Right lobe of liver (tissue), 6 donors: ENCODE measurements around the gene HOXD8. TPM values are rescaled to one million over a fixed set of nuclear protein-coding genes. Genes with fewer than 3 reads are reported as not detected.
A peak's percentile ranks its signal among the peaks of the same experiment; 100 is the strongest.

Source experiments
- ATAC-seq, 4 donors: fragments of 200-7000 bp; cut with Tn5 transposase; one replicate each; pipeline ENCODE4 v1.9.1; 2020; ENCODE audit warnings: mild to moderate bottlenecking in 4 of 4, moderate library complexity in 4 of 4
- DNase-seq, 3 donors: peaks; one replicate each; pipeline ENCODE4 v3.0.0-alpha.2; 2020
- H3K27ac ChIP-seq, 3 donors: fragments of 200-600 bp; one replicate each; pipeline ENCODE4 v1.8.0; 2022
- H3K27me3 ChIP-seq, 2 donors: fragments of 200-600 bp; one replicate each; pipeline ENCODE4 v1.8.0; 2022
- H3K36me3 ChIP-seq, 4 donors: fragments of 200-600 bp; sonication (generic) in 1 of 4; one replicate each; pipeline versions ENCODE4 v1.5.1 to v1.8.0; 2017 to 2022; ENCODE audit warnings: control low read depth in 1 of 4
- H3K4me1 ChIP-seq, 4 donors: fragments of 200-600 bp; sonication (generic) in 1 of 4; one replicate each; pipeline versions ENCODE4 v1.5.1 to v1.8.0; 2017 to 2022; ENCODE audit warnings: control low read depth in 1 of 4
- H3K4me3 ChIP-seq, 3 donors: fragments of 200-600 bp; one replicate each; pipeline ENCODE4 v1.8.0; 2022
- H3K9me3 ChIP-seq, 4 donors: fragments of 200-600 bp; sonication (generic) in 1 of 4; one replicate each; pipeline versions ENCODE4 v1.5.1 to v1.8.0; 2017 to 2022; ENCODE audit warnings: control low read depth in 1 of 4
- POLR2A ChIP-seq: fragments of 450-650 bp; IDR thresholded peaks from one replicate; pipeline ENCODE4 v1.6.1; 2017; ENCODE audit warnings: antibody characterized with exemption, mild to moderate bottlenecking
- WGBS: methylation state at CpG from one replicate; pipeline ENCODE4 v1.1.6; 2018; ENCODE audit warnings: low coverage, low lambda C conversion rate; ENCODE audit not compliant: insufficient coverage; ENCODE audit errors: missing lambda C conversion rate; 5-methylcytosine and 5-hydroxymethylcytosine counted together
- intact Hi-C, 2 donors: fragments of 100-400 bp; cut with DNase I; formaldehyde crosslinking; loops; one replicate each; pipeline versions ENCODE4 v1.11.2 to v1.14.1; 2022
- total RNA-seq, 6 experiments: library from RNA; depleted of rRNA in 2 of 6; stranded (reverse); fragments of >200 nt in 2 of 6; fragmentation: NEBNext Ultra II Directional in 3 of 6; extraction: Animal tissue kit (Norgen Biotek cat#: 25700) in 3 of 6; gene quantifications; one replicate each; pipeline versions ENCODE4 v1.1.0 to v1.2.4, GENCODE V29; 2016 to 2023
- TF ChIP-seq, protein P1 (sequence below), 4 donors: fragments of 200-600 bp in 3 of 4; fragments of 450-650 bp in 1 of 4; IDR thresholded peaks; one replicate each; pipeline versions ENCODE4 v1.5.1 to v1.8.0; 2016 to 2022; ENCODE audit warnings: antibody characterized with exemption in 4 of 4, mild to moderate bottlenecking in 2 of 4
- donor health status: DM: no; HTN: yes; CAD: no.
- donor health status: DM: no; HTN: no; CAD: no.
- donor health status: DM: no; HTN: no; CAD: no.
- donor health status: DM: no; HTN: yes; CAD: no.
- donor health status: DM: no; HTN: yes; CAD: no.

HOXD8 gene
- total RNA-seq, 6 experiments from 2014 or later: 0.74 TPM; not detected in 5

DNA sequence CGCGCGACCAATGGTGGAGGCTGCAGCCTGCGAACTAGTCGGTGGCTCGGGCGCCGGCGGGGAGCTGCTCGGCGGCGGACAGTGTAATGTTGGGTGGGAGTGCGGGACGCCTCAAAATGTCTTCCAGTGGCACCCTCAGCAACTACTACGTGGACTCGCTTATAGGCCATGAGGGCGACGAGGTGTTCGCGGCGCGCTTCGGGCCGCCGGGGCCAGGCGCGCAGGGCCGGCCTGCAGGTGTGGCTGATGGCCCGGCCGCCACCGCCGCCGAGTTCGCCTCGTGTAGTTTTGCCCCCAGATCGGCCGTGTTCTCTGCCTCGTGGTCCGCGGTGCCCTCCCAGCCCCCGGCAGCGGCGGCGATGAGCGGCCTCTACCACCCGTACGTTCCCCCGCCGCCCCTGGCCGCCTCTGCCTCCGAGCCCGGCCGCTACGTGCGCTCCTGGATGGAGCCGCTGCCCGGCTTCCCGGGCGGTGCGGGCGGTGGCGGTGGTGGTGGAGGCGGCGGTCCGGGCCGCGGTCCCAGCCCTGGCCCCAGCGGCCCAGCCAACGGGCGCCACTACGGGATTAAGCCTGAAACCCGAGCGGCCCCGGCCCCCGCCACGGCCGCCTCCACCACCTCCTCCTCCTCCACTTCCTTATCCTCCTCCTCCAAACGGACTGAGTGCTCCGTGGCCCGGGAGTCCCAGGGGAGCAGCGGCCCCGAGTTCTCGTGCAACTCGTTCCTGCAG, 6.7 kb upstream of the HOXD8 start, which contains the start of gene HOXD9:
Gene HOXD9, plus strand, starts transcription at position 37 of the 728 bp plus-strand sequence. Its CDS starts 50 bp downstream, at position 87.
- Histone ChIP-seq H3K4me3 (peak within 1 kb of the TSS in 1 of 3 donors; percentile 14), H3K27ac (no peak within 1 kb of the TSS), H3K36me3 (no peaks in the 10 kb centered on the region), H3K27me3 (peaks cover 38 to 74% of the 10 kb centered on the region in 2 donors), H3K4me1 (peaks cover 0 to 8% (median 0%) of the 10 kb centered on the region in 4 donors), H3K9me3 (no peaks in the 10 kb centered on the region)
- intact Hi-C loops: loop anchor here (5.0 to 10.0 kb wide), 3 partner anchors 519 to 712 kb away; no protein-coding TSS in a partner anchor
- ATAC-seq (peak in 3 of 4 donors; percentile 9 to 25 (median 16)), DNase-seq (no peak)
- WGBS: 14% methylated on average over 28 of the region's 84 CpGs
- no peak for TF ChIP-seq POLR2A
- TF ChIP-seq, protein P1, sequence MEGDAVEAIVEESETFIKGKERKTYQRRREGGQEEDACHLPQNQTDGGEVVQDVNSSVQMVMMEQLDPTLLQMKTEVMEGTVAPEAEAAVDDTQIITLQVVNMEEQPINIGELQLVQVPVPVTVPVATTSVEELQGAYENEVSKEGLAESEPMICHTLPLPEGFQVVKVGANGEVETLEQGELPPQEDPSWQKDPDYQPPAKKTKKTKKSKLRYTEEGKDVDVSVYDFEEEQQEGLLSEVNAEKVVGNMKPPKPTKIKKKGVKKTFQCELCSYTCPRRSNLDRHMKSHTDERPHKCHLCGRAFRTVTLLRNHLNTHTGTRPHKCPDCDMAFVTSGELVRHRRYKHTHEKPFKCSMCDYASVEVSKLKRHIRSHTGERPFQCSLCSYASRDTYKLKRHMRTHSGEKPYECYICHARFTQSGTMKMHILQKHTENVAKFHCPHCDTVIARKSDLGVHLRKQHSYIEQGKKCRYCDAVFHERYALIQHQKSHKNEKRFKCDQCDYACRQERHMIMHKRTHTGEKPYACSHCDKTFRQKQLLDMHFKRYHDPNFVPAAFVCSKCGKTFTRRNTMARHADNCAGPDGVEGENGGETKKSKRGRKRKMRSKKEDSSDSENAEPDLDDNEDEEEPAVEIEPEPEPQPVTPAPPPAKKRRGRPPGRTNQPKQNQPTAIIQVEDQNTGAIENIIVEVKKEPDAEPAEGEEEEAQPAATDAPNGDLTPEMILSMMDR (IDR thresholded peaks at IDR 0.05): no peak

DNA sequence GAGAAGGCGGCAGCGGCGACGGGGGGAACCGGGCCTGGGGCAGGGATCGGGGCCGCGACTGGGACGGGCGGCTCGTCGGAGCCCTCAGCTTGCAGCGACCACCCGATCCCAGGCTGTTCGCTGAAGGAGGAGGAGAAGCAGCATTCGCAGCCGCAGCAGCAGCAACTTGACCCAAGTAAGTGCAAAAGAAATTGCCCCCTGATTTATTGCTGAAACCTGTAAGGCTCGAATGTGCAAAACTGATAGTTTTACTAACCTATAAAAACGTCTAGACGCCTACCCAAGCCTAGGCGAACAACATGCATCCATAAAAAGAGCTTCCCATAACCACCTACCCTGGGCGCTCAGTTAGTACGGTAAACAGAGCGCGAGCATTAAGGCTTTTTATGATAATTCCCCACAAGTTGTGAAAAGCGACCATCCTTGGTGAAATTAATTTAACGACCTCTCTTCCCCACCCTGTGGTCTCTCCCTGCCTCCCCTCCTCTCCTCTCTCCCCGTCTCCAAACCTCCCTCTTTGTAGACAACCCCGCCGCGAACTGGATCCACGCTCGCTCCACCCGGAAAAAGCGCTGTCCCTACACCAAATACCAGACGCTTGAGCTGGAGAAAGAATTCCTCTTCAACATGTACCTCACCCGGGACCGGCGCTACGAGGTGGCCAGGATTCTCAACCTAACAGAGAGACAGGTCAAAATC, 5.9 kb upstream of the HOXD8 start:
- WGBS: 5% methylated on average over 35 of the region's 40 CpGs
- intact Hi-C loops: loop anchor here (5.0 to 10.0 kb wide), 3 partner anchors 519 to 711 kb away; no protein-coding TSS in a partner anchor
- H3K4me1 ChIP-seq: peaks cover 0 to 8% (median 0%) of the 10 kb centered on the region in 4 donors
- no peaks in the 10 kb centered on the region for H3K36me3 ChIP-seq
- no peaks in the 10 kb centered on the region for H3K9me3 ChIP-seq
- no peak for DNase-seq
- no peak for ATAC-seq
- TF ChIP-seq, protein P1 (IDR thresholded peaks at IDR 0.05): no peak
- TF ChIP-seq POLR2A: no peak
- no peak overlapping the region for H3K4me3 ChIP-seq
- H3K27ac ChIP-seq: no peak overlapping the region
- peaks cover 32 to 74% of the 10 kb centered on the region in 2 donors for H3K27me3 ChIP-seq

DNA sequence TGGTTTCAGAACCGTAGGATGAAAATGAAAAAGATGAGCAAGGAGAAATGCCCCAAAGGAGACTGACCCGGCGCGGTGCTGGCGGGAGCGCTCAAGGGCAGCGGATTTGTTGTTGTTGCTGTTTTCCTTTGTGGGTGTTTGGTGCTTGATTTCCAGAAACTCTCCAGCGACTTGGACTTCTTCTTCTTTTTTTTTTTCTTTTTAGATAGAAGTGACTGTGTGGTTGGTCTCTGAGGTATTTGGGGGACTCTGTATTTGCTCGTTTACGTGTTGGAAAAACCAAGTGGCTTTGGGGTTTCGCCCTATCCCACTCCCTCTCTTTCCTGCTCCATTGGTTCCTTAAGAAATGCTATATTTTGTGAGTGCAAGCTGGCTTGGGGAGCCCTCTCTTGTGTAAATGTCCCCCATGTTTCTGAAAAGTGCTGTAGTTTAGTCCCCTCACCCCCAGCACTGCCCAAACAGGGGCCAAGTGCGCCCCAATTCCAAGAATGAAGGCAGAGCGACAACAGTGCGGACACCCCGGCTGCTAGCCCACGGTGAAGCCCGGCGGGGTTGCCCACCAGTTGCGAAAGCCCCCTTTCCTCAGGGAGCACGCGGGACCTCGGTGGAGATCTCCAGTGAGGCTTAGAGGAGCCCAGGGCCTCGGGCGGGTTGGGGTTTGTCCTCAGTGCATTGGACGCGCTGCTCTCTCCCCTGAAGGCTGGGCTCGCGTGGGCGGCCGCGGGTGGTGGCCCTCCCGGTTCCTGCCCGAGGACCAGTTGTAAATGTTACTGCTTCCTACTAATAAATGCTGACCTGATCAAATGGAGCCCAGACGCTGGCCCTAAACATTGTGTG, 5.2 kb upstream of the HOXD8 start:
- ATAC-seq (no peak), DNase-seq (no peak)
- Histone ChIP-seq H3K36me3 (no peaks in the 10 kb centered on the region), H3K27me3 (peaks cover 32 to 75% of the 10 kb centered on the region in 2 donors), H3K4me3 (no peak overlapping the region), H3K4me1 (peaks cover 0 to 8% (median 0%) of the 10 kb centered on the region in 4 donors), H3K9me3 (no peaks in the 10 kb centered on the region), H3K27ac (no peak overlapping the region)
- TF ChIP-seq POLR2A: no peak
- TF ChIP-seq, protein P1 (IDR thresholded peaks at IDR 0.05): no peak
- intact Hi-C loops: loop anchor here (5.0 to 10.0 kb wide), 3 partner anchors 518 to 710 kb away; no protein-coding TSS in a partner anchor
- 9% methylated on average over 21 of the region's 34 CpGs for WGBS
